ENCODE measurements around the gene RAB36. TPM values are rescaled to one million over a fixed set of nuclear protein-coding genes. Genes with fewer than 3 reads are reported as not detected.
A peak's percentile ranks its signal among the peaks of the same experiment; 100 is the strongest.

The RAB36 gene
- total RNA-seq, 4 donors from 2014 or later, result 0.35 to 0.55 TPM; not detected in 2

DNA sequence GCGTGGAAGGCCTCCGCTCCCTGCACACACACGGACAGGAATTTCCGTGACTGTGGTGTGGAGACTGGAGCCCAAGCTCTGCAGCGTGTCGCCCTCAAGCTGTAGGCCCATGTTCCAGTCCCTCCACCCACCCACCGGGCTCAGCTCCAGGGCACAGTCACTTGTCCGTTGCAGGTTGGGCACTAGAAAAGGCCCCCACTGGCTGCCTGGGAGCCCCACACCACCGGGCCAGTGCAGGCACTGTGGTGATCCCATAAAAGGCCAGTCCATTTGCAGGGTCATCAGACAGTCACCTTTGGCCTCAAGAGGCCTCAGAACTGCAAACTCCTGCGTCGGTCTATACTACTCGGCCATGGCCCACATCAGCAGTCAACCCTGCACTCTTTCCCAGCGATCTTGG lies 16.3 kb downstream of the RAB36 start:
- in situ Hi-C loops (cut with MboI; ENCODE audit: low sequenced_read_pairs in 4 of 4) (no loop called here), intact Hi-C loops (cut with DNase I; ENCODE audit: low total_unique reads) (no loop called here)
- Histone ChIP-seq H3K27me3 (no peaks in the 10 kb centered on the region), H3K36me3 (no peaks in the 10 kb centered on the region), H3K4me1 (no peaks in the 10 kb centered on the region), H3K27ac (no peak overlapping the region), H3K4me3 (no peak overlapping the region), H3K9me3 (no peaks in the 10 kb centered on the region)
- no peak for DNase-seq
- no peak for ATAC-seq
- TF ChIP-seq POLR2A (IDR thresholded peaks at IDR 0.05), result no peak
- TF ChIP-seq, protein P1, sequence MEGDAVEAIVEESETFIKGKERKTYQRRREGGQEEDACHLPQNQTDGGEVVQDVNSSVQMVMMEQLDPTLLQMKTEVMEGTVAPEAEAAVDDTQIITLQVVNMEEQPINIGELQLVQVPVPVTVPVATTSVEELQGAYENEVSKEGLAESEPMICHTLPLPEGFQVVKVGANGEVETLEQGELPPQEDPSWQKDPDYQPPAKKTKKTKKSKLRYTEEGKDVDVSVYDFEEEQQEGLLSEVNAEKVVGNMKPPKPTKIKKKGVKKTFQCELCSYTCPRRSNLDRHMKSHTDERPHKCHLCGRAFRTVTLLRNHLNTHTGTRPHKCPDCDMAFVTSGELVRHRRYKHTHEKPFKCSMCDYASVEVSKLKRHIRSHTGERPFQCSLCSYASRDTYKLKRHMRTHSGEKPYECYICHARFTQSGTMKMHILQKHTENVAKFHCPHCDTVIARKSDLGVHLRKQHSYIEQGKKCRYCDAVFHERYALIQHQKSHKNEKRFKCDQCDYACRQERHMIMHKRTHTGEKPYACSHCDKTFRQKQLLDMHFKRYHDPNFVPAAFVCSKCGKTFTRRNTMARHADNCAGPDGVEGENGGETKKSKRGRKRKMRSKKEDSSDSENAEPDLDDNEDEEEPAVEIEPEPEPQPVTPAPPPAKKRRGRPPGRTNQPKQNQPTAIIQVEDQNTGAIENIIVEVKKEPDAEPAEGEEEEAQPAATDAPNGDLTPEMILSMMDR (IDR thresholded peaks at IDR 0.05 in 4 of 5, conservative IDR thresholded peaks at IDR 0.05 in 1 of 5), result no peak

DNA sequence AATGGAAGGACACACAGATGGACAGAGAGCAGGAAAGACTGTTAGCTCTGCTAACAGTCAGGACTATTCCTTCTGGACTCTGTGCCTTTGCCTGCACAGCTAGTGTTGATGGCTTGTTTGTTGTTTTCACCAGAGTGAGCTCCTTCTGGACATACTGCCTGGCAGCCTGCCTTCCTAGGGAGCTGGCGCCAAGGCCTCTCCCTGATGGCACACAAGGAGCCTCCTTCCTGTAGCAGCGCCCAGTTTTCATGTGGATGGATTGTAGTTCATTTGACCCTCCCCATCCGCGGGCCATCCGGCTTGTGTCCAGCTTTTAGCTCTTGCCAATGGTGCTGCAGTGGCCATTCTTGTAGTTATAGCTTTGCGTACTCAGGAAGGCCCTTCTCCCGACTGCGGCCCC lies 18.4 kb downstream of the RAB36 start:
- no peak for DNase-seq
- in situ Hi-C loops (cut with MboI; ENCODE audit: low sequenced_read_pairs in 4 of 4), result no loop called here

DNA sequence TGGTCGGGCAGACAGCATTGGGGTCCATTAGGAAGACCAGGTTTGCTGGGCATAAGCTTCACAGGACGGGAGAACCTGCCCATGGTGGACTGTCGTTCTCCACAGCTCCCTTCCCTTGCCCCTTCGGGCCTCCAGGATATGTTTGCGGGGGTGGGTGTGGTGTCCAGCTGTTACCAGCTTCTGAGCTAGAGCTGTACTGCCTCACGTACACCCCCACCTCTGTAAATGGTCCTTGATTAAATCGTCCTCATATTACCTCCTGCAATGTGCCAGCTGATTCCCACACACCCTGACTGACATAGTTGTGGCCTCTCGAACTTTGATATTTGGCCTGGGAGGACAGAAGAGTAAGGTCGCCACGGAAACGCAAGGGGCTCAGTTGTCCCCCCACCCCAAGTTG lies 18.8 kb downstream of the RAB36 start:
- no peak for DNase-seq
- H3K27ac ChIP-seq, result no peak overlapping the region
- in situ Hi-C loops (cut with MboI; ENCODE audit: low sequenced_read_pairs in 4 of 4), result no loop called here

More for the DNA sequence above, 18.4 kb downstream of the RAB36 start:
- intact Hi-C loops (cut with DNase I; ENCODE audit: low total_unique reads), result no loop called here
- H3K9me3 ChIP-seq, result no peaks in the 10 kb centered on the region
- H3K36me3 ChIP-seq, result no peaks in the 10 kb centered on the region
- no peaks in the 10 kb centered on the region for H3K4me1 ChIP-seq
- peak in 1 of 2 donors; percentile 26 for ATAC-seq
- H3K27ac ChIP-seq, result no peak overlapping the region
- no peaks in the 10 kb centered on the region for H3K27me3 ChIP-seq
- TF ChIP-seq POLR2A (IDR thresholded peaks at IDR 0.05), result no peak
- TF ChIP-seq, protein P1 (IDR thresholded peaks at IDR 0.05 in 4 of 5, conservative IDR thresholded peaks at IDR 0.05 in 1 of 5), result no peak
- H3K4me3 ChIP-seq, result no peak overlapping the region

DNA sequence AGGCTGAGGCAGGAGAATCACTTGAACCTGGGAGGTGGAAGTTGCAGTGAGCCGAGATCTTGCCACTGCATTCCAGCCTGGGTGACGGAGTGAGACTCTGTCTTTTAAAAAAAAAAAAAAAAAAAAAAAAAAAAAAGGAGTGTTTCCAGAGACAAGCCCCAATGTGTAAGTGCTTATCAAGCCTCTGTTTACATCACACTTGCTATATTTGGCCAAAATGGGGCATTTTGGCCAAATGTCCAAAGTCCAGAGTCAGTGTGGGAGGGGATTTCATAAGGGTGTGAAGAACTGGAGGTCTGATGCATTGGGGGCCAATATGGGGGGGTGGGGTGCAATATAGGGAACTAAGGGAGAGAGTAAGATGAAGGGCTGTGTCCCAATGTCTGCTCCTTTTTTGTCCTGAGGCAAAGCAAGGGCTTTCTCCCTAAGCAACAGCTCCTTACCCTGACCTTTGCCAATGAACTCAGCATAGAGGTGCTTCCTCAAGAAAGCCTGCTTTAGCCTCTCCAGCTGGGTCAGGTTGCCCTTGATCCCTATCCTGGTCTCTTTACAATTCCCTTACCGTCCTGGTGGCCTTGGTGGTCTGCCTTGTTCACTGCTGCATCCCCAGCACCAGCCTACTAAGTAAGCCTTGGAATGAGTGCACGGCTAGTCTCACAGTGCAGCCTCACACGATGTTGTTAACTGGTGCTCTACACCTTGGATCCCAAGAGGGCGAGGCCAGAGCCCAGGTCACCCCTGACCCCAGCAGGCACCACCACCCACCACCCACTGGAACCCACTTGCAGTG lies 21.0 kb downstream of the RAB36 start:
- Histone ChIP-seq H3K4me1 (no peaks in the 10 kb centered on the region), H3K9me3 (no peaks in the 10 kb centered on the region), H3K27me3 (no peaks in the 10 kb centered on the region), H3K36me3 (no peaks in the 10 kb centered on the region), H3K4me3 (no peak overlapping the region), H3K27ac (no peak overlapping the region)
- in situ Hi-C loops (cut with MboI; ENCODE audit: low sequenced_read_pairs in 4 of 4) (no loop called here), intact Hi-C loops (cut with DNase I; ENCODE audit: low total_unique reads) (no loop called here)
- DNase-seq (no peak), ATAC-seq (no peak)
- TF ChIP-seq, protein P1 (IDR thresholded peaks at IDR 0.05 in 4 of 5, conservative IDR thresholded peaks at IDR 0.05 in 1 of 5), result no peak
- TF ChIP-seq POLR2A (IDR thresholded peaks at IDR 0.05), result no peak

More for the DNA sequence above, 18.8 kb downstream of the RAB36 start:
- H3K4me3 ChIP-seq, result no peak overlapping the region
- ATAC-seq, result no peak
- H3K4me1 ChIP-seq, result no peaks in the 10 kb centered on the region
- no peaks in the 10 kb centered on the region for H3K27me3 ChIP-seq
- TF ChIP-seq, protein P1 (IDR thresholded peaks at IDR 0.05 in 4 of 5, conservative IDR thresholded peaks at IDR 0.05 in 1 of 5), result no peak
- no peak for TF ChIP-seq POLR2A (IDR thresholded peaks at IDR 0.05)
- H3K9me3 ChIP-seq, result no peaks in the 10 kb centered on the region
- no peaks in the 10 kb centered on the region for H3K36me3 ChIP-seq
- intact Hi-C loops (cut with DNase I; ENCODE audit: low total_unique reads), result no loop called here

All from gastrocnemius medialis (tissue), 4 donors.